HG02678 (cell line): ENCODE measurements around the gene HNRNPA2B1.
A peak's percentile ranks its signal among the peaks of the same experiment; 100 is the strongest.

Source experiments
- ATAC-seq: cut with Tn5 transposase; IDR thresholded peaks from one replicate; pipeline ENCODE4 v1.9.1; 2021; ENCODE audit warnings: mild to moderate bottlenecking, moderate library complexity; ENCODE audit not compliant: unreplicated experiment

The HNRNPA2B1 gene

GRCh38 chr7:26200444-26201246 is at the start of gene HNRNPA2B1:
Gene HNRNPA2B1, minus strand, starts transcription at chr7:26200746. Its CDS starts 169 bp downstream, at chr7:26200577.
- ATAC-seq, result peak; percentile 61

GRCh38 chr7:26250239-26250638 is 49.7 kb upstream of the HNRNPA2B1 start:
- ATAC-seq, result no peak

GRCh38 chr7:26245150-26245549 is 44.6 kb upstream of the HNRNPA2B1 start:
- ATAC-seq, result no peak

GRCh38 chr7:26238032-26238431 is 37.5 kb upstream of the HNRNPA2B1 start:
- ATAC-seq, result no peak

- no peak for ATAC-seq
Measured at GRCh38 chr7:26237035-26237807, 36.7 kb upstream of the HNRNPA2B1 start.

- no peak for ATAC-seq
Measured at GRCh38 chr7:26233902-26234511, 33.5 kb upstream of the HNRNPA2B1 start.

GRCh38 chr7:26227987-26228386 is 27.4 kb upstream of the HNRNPA2B1 start:
- no peak for ATAC-seq

- no peak for ATAC-seq
Measured at GRCh38 chr7:26224359-26224758, 23.8 kb upstream of the HNRNPA2B1 start.

GRCh38 chr7:26216049-26216448 is 15.5 kb upstream of the HNRNPA2B1 start:
- no peak for ATAC-seq

- ATAC-seq, result no peak
Measured at GRCh38 chr7:26213807-26214515, 13.4 kb upstream of the HNRNPA2B1 start.

- no peak for ATAC-seq
Measured at GRCh38 chr7:26212921-26213718, 12.6 kb upstream of the HNRNPA2B1 start.

- no peak for ATAC-seq
Measured at GRCh38 chr7:26208040-26208439, 7.5 kb upstream of the HNRNPA2B1 start.

- ATAC-seq, result no peak
Measured at GRCh38 chr7:26203016-26203415, 2.5 kb upstream of the HNRNPA2B1 start.

GRCh38 chr7:26202019-26202990 is 1.8 kb upstream of the HNRNPA2B1 start:
- no peak for ATAC-seq

GRCh38 chr7:26201247-26202018 is 887 bp upstream of the HNRNPA2B1 start, which contains the start of gene CBX3:
Gene CBX3, plus strand, starts transcription at chr7:26201745. Its CDS starts 1,254 bp downstream, at chr7:26202999.
- peak; percentile 44 for ATAC-seq

GRCh38 chr7:26200038-26200443 is 505 bp downstream of the HNRNPA2B1 start:
- peak; percentile 9 for ATAC-seq

GRCh38 chr7:26199301-26200037 is 1.1 kb downstream of the HNRNPA2B1 start:
- no peak for ATAC-seq
